ENCODE results near the gene KCNQ1. TPM values are rescaled to one million over a fixed set of nuclear protein-coding genes. Genes with fewer than 3 reads are reported as not detected.
A peak's percentile ranks its signal among the peaks of the same experiment; 100 is the strongest.
"Not testable (repeated sequence)": the region's sequence is repeated elsewhere in the genome, so short reads cannot be mapped to it uniquely, and the experiment has no call there.

Gene KCNQ1
- total RNA-seq, 1 experiment from 2014 or later: not detected

DNA sequence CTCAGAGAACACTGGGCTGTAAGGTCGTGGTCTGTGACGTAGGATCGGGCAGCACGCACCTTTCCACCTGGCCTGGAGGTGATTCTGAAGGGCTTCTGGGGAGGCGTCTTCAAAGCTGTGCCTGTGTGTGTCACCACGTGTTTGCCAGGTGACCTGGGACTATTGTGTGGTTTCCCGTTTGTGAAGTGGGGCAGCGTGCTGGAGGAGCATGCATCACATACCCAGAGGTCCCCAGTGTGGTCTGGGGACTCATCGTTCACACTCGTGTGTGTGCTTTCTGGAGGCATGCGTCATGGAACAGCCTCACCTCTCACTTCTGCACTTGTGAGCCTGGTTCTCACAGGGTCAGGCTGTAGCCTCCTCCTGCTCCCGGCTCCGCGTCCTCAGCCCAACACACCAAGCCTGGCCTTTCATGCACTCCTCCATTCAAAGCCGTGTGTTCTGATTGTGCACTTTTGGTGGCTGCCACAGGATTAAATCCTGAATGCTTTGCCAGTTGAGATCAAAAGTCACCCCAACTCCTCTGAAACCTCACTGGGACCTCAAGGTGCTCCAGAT lies 148.7 kb downstream of the KCNQ1 start:
- no peaks in the 10 kb centered on the region for H3K36me3 ChIP-seq
- H3K27ac ChIP-seq: no peak overlapping the region
- no peaks in the 10 kb centered on the region; the same call in 1 of the 2 replicates for H3K27me3 ChIP-seq
- DNase-seq: no peak
- H3K4me3 ChIP-seq: no peak overlapping the region
- no peaks in the 10 kb centered on the region for H3K4me1 ChIP-seq
- H3K9me3 ChIP-seq (replicated peaks): peaks cover 10% of the 10 kb centered on the region

DNA sequence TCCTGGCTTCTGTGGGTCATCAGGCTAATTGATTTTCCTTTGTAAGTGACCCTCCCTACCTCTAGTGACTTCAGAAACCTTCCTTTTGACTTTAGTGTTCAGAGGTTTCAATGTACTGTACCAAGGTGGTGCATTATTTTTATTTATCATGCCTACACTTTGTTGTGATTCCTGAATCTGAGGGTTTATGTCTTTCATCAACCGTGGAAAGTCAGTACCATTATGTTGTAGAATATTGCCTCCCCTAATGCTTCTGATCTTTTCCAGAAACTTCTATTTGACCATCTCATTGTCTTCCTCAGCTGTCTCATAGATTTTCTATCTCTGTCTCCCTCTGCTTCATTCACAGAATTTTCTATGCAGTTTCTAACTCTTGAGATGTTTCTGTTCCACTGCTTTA lies 149.5 kb downstream of the KCNQ1 start:
- DNase-seq: no peak
- Histone ChIP-seq H3K4me3 (no peak overlapping the region), H3K4me1 (no peaks in the 10 kb centered on the region), H3K36me3 (no peaks in the 10 kb centered on the region), H3K9me3 (replicated peaks) (peaks cover 10% of the 10 kb centered on the region), H3K27ac (no peak overlapping the region), H3K27me3 (no peaks in the 10 kb centered on the region; the same call in 1 of the 2 replicates)

DNA sequence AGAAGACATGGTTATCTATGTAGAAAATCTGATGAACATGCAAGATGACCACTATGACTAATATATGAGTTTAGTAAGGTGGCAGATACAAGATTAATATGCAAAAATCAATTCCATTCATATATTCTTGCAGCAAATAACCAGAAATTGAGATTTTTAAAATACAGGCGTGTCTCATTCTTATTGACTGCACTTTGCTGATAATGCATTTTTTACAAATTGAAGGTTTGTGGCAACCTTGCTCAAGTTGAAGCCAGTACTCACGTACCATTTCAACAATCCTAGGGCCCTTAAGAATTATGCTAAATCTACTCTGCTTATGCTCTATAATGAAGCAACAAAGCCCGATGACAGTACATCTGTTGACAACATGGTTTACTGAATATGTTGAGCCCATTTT lies 150.4 kb downstream of the KCNQ1 start:
- Histone ChIP-seq H3K27me3 (no peaks in the 10 kb centered on the region; the same call in 1 of the 2 replicates), H3K4me3 (no peak overlapping the region), H3K4me1 (no peaks in the 10 kb centered on the region), H3K9me3 (replicated peaks) (peaks cover 10% of the 10 kb centered on the region), H3K36me3 (no peaks in the 10 kb centered on the region), H3K27ac (no peak overlapping the region)
- DNase-seq: no peak

DNA sequence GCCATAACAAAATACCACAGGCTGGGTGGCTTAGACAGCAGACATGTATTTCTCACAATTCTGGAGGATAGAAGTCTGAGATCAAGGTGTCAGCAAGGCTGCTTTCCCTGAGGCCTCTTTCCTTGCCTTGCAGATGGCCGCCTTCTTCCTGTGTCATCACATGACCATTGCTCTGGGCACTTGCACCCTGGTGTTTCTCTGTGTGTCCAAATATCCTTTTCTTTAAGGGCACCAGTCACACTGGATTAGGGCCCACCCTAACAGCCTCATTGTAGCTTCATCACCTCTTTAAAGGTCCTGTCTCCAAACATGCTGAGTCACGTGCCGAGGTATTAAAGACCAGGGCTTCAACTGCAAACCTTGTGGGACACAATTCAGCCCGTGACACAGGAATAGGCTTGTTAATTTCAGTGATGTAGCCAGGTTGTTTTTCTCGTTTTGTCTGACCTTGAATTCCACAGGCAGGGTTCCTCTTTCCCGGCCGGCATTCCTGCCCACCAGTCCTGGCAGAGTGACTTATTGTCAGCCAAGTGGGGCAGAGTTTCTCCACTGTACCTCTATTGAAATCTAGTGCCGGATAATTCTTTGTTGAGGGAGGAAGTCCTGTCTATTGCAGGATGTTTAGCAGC lies 154.9 kb downstream of the KCNQ1 start:
- no peak for DNase-seq
- Histone ChIP-seq H3K27me3 (no peaks in the 10 kb centered on the region), H3K4me3 (no peak overlapping the region), H3K9me3 (replicated peaks) (peaks cover 3% of the 10 kb centered on the region), H3K27ac (no peak overlapping the region), H3K4me1 (no peaks in the 10 kb centered on the region), H3K36me3 (no peaks in the 10 kb centered on the region)

DNA sequence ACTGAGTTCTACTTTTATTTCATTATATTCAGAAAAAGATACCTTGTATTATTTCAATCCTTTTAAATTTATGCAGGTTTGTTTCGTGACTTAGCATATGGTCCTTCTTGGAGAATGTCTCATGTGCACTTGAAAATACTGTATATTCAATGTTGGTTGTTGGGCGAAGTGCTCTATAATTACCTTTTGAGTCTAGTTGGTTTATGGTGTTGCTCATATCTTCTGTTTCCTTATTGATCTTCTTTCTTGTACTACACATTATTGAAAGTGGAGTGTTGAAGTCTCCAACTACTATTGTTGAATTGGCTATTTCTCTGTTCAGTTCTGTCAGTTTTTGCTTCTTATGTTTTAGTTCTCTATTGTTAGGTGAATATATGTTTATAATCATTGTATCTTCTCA lies 164.5 kb downstream of the KCNQ1 start:
- DNase-seq: no peak
- Histone ChIP-seq H3K4me3 (no peak overlapping the region), H3K36me3 (no peaks in the 10 kb centered on the region), H3K9me3 (replicated peaks) (no peaks in the 10 kb centered on the region), H3K27me3 (no peaks in the 10 kb centered on the region), H3K27ac (no peak overlapping the region), H3K4me1 (no peaks in the 10 kb centered on the region)

DNA sequence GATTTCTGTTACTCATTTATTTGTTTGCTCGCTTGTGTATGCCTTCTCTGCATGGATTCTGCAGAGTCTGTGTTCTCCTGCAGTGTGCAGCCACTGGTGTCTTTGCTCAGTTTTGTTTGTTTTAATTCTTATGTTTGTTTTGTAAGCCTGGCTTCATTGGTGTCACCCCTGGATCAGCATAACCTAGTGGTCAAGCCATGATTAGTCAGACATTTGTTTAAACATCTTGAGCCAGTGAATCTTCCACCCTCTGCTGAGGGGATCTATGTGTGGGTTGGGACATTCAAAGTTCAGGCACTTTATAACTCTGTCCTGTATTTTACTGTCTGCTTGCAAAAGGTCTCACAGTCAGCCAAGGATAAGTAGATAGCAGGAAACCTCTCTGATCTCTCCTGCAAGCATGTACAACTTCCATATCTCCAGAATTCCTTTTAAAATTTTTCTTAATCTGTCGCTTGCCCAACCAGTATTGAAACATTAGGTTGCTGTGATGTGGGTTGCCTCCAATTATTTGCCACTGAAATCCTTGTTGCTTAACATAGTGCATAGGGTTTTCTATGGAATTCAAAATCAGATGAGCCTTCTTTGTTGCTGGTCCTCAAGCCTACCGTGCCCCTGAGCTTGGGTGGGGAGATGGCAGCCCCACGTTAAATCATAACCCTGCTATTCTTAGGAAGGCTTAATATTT lies 168.2 kb downstream of the KCNQ1 start:
- DNase-seq: no peak
- H3K4me1 ChIP-seq: no peaks in the 10 kb centered on the region
- no peaks in the 10 kb centered on the region for H3K36me3 ChIP-seq
- H3K27me3 ChIP-seq: no peaks in the 10 kb centered on the region
- no peak overlapping the region for H3K4me3 ChIP-seq
- H3K27ac ChIP-seq: no peak overlapping the region
- H3K9me3 ChIP-seq (replicated peaks): no peaks in the 10 kb centered on the region

DNA sequence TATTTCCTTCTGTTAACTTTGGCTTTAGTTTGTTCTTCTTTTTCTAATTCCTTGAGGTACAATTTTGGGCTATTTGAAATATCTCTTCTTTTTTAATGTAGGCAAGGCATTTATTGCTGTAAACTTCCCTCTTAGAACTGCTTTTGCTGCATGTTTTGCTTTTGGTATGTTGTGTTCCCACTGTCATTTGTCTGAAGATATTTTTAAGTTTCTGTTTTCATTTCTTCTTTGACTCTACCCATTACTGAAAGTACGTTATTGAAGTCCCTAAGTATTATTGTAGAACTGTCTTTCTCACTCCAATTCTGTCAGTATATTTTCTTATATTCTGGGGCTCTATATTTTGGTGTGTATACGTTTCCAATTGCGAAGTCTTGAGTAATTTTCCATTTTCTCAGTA lies 177.1 kb downstream of the KCNQ1 start:
- no peaks in the 10 kb centered on the region for H3K9me3 ChIP-seq (replicated peaks)
- DNase-seq: no peak
- no peaks in the 10 kb centered on the region for H3K4me1 ChIP-seq
- H3K27ac ChIP-seq: no peak overlapping the region
- H3K4me3 ChIP-seq: no peak overlapping the region
- H3K27me3 ChIP-seq: no peaks in the 10 kb centered on the region
- H3K36me3 ChIP-seq: no peaks in the 10 kb centered on the region

DNA sequence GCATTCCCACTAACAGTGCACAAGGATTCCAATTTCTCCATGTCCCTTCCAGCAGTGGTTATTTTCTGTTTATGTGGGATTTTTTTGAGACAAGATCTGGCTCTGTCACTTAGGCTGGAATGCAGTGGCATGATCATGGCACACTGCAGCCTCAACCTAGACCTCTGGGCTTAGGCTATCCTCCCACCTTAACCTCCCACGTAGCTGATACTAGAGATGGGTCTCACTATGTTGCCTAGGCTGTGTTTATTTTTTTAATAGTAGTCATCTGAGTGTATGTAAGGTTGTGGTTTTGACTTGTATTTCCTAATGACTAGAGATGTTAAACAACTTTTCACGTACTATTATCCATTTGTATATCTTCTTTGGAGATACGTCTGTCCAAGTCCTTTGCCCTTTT lies 180.4 kb downstream of the KCNQ1 start:
- H3K4me1 ChIP-seq: no peaks in the 10 kb centered on the region

DNA sequence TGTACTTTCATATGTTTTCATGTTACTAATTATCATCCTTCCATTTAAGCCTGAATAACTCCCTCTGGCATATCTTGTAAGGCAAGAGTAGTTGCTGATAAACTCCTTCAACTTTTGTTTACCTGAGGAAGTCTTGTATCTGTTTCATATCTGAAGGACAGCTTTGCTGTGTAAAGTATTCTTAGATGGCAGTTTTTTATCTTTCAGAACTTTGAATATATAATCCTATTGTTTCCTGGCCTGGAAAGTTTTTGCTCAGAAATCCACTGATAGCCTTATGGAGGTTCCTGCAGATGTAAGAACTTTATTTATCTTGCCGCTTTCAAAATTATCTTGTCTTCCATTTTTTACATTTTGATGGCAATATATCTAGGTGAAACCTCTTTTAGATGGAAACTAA lies 185.9 kb downstream of the KCNQ1 start:
- DNase-seq: no peak
- Histone ChIP-seq H3K36me3 (no peaks in the 10 kb centered on the region), H3K4me3 (no peak overlapping the region), H3K27me3 (no peaks in the 10 kb centered on the region), H3K4me1 (no peaks in the 10 kb centered on the region), H3K27ac (no peak overlapping the region), H3K9me3 (replicated peaks) (peaks cover 48% of the 10 kb centered on the region)

More for the DNA sequence above, 180.4 kb downstream of the KCNQ1 start:
- no peak overlapping the region for H3K27ac ChIP-seq
- peaks cover 7% of the 10 kb centered on the region; the same call in 1 of the 2 replicates for H3K9me3 ChIP-seq (replicated peaks)
- no peaks in the 10 kb centered on the region for H3K36me3 ChIP-seq
- no peaks in the 10 kb centered on the region for H3K27me3 ChIP-seq
- no peak overlapping the region for H3K4me3 ChIP-seq
- DNase-seq: no peak

DNA sequence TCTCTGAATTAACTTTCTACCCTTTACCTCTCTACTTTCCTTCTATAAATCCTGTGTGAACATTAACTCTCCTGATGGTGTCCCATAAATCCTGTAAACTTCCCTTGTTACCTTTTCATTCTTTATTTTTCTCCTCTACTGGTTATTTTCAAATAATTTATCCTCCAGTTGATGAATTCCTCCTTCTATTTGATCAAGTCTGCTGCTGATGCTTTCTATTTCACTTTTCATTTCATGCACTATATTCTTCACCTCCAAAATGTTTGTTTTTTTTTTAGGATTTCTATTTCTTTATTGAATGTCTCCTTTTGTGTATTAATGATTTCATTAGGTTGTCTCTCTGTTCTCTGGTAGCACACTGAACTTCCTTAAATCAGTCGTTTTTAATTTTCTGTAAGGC lies 186.4 kb downstream of the KCNQ1 start:
- Histone ChIP-seq H3K4me1 (no peaks in the 10 kb centered on the region), H3K27ac (no peak overlapping the region), H3K27me3 (no peaks in the 10 kb centered on the region), H3K36me3 (no peaks in the 10 kb centered on the region), H3K4me3 (no peak overlapping the region), H3K9me3 (replicated peaks) (peaks cover 51% of the 10 kb centered on the region)
- no peak for DNase-seq

DNA sequence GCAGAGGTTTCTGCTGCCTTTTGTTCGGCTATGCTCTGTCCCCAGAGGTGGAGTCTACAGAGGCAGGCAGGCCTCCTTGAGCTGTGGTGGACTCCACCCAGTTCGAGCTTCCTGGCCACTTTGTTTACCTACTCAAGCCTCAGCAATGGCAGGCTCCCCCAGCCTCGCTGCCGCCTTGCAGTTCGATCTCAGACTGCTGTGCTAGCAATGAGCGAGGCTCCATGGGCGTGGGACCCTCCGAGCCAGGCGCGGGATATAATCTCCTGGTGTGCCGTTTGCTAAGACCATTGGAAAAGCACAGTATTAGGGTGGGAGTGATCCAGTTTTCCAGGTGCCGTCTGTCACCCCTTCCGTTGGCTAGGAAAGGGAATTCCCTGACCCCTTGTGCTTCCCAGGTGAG lies 195.0 kb downstream of the KCNQ1 start:
- DNase-seq, H3K4me3 ChIP-seq, H3K36me3 ChIP-seq, H3K4me1 ChIP-seq, H3K27me3 ChIP-seq, H3K27ac ChIP-seq: not testable (repeated sequence)
- H3K9me3 ChIP-seq (replicated peaks): peaks cover 62% of the 10 kb centered on the region

DNA sequence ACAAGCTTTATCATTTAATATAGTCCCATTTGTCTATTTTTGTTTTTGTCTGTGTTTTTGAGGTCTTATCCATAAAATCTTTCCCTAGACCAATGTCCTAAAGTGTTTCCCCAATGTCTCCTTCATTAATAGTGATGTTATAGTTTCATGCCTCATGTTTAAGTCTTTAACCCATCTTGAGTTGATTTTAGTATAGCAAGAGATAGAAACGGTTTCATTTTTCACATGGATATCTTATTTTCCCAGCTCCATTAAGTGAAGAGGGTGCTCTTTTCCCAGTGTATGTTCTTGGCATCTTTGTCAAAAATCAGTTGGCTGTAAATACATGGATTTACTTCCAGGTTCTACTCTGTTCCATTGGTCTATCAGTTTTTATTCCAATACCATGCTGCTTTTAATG lies 196.8 kb downstream of the KCNQ1 start:
- Histone ChIP-seq H3K27ac (no peak overlapping the region), H3K4me3 (no peak overlapping the region), H3K9me3 (replicated peaks) (peaks cover 70% of the 10 kb centered on the region), H3K4me1 (no peaks in the 10 kb centered on the region), H3K36me3 (no peaks in the 10 kb centered on the region), H3K27me3 (no peaks in the 10 kb centered on the region)
- no peak for DNase-seq

DNA sequence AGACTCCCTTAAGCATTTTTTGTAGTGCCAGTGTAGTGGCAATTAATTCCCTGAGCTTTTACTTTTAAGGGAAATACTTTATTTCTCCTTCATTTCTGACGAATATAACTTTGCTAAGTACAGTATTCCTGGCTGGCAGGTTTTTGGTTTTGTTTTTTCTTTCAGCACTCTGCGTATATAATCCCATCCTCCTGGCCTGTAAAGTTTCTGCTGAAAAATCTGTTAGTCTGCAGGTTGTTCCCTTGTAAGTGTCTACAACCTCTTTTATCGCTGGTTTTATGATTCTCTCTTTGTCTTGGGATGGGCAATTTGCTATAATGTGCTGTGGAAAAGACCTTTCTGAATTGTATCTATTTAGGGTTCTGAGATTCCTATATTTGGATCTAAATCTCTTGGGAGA lies 198.9 kb downstream of the KCNQ1 start:
- Histone ChIP-seq H3K9me3 (replicated peaks) (peaks cover 70% of the 10 kb centered on the region), H3K27ac (no peak overlapping the region), H3K27me3 (no peaks in the 10 kb centered on the region), H3K36me3 (no peaks in the 10 kb centered on the region), H3K4me1 (no peaks in the 10 kb centered on the region), H3K4me3 (no peak overlapping the region)
- peak in 1 of 2 experiments; percentile 17 for DNase-seq

DNA sequence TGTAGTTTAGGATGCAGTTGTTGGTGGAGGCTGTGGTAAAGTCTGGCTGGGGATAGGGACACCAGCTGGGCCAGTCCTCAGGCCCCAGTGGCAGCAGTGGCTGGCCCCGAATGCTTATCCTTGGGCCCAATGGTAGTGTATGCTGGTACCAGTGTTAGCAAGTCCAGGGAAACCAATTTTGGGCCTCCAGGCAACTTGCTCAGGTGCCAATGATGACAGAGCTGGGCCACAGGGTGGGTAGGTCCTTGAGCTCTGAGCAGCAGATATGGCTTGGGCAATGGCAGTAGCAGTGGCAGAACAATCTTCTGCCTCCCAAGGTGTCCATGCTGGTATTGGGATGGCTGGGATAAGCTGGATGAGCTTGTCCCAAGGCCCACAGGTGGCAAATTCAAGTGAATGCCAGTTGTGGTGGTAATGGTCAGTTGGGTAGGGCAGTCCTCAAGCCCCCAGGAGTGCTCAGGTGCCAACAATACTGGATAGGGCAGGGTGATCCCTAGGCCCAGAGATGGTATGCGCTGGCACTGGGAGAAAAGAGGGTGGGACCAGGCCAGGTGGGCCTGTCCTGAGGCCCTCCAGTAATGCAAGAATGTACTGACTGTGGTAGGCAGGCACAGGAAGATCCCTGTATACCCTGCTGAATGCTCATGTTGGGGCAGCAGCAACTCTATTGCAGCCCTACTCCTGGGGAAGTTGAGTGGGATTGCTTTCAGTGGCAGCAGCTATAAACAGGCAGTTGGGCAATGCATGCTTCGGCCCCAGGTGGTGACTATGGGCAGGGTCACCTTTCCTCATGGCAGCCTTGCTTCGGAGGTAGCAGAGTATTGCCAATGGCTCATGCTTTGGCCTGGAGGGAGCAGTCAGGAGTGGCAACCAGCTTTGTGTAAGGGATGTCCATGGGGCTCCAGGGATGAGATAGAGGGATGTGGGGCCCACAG lies 200.3 kb downstream of the KCNQ1 start:
- Histone ChIP-seq H3K9me3 (replicated peaks) (peaks cover 73% of the 10 kb centered on the region), H3K27ac (no peak overlapping the region), H3K4me3 (no peak overlapping the region), H3K36me3 (no peaks in the 10 kb centered on the region), H3K27me3 (no peaks in the 10 kb centered on the region), H3K4me1 (no peaks in the 10 kb centered on the region)
- DNase-seq: peak in 1 of 2 experiments; percentile 18

DNA sequence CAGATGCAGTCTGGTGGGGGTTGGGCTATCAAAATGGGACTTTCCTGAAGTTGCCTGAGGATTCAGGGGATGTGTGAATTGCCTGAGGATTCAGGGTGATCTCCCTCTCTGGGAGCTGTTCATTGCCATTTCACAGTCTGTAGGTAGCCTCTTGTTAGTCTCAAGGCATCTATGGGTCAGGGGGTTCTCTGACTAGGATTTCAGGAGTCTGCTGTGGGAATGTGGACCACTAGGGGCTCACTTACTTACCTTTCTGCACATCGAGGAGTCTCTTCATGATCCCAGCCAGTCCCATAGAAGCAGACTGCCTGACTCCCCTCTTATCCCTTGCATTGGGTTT lies 200.9 kb downstream of the KCNQ1 start:
- no peak overlapping the region for H3K27ac ChIP-seq
- H3K27me3 ChIP-seq: no peaks in the 10 kb centered on the region
- H3K4me1 ChIP-seq: no peaks in the 10 kb centered on the region
- no peak overlapping the region for H3K4me3 ChIP-seq
- no peaks in the 10 kb centered on the region for H3K36me3 ChIP-seq
- peaks cover 75% of the 10 kb centered on the region for H3K9me3 ChIP-seq (replicated peaks)
- DNase-seq: peak in 1 of 2 experiments; percentile 27
